Stimulated activated CD4-positive, alpha-beta T cell treated with anti-CD3 and anti-CD28 coated beads, TNF-alpha, amount 100 ng/mL, for 4 hours (primary cell): ENCODE results near the gene RAD51AP1.

Experiments used
- DNase-seq, 3 experiments: peaks; one replicate each; pipeline ENCODE4 v3.0.0-alpha.2; 2020; ENCODE audit warnings: low read depth in 3 of 3

The RAD51AP1 gene

GRCh38 chr12:4545195-4545594 is 6.5 kb downstream of the RAD51AP1 start:
- DNase-seq, result no peak

GRCh38 chr12:4552191-4552590 is 13.5 kb downstream of the RAD51AP1 start:
- no peak for DNase-seq

GRCh38 chr12:4553943-4554342 is 15.3 kb downstream of the RAD51AP1 start:
- DNase-seq, result no peak

GRCh38 chr12:4555804-4556203 is 17.1 kb downstream of the RAD51AP1 start:
- DNase-seq, result no peak

GRCh38 chr12:4556735-4557530 is 18.2 kb downstream of the RAD51AP1 start:
- no peak for DNase-seq

- DNase-seq, result no peak
Observed at GRCh38 chr12:4557586-4557985, 18.9 kb downstream of the RAD51AP1 start.

- DNase-seq, result no peak
Observed at GRCh38 chr12:4558171-4558570, 19.5 kb downstream of the RAD51AP1 start.

- DNase-seq, result no peak
Observed at GRCh38 chr12:4562034-4562657, 23.5 kb downstream of the RAD51AP1 start, which contains the start of gene DYRK4. Gene DYRK4 (plus strand): TSS chr12:4562208. CDS start chr12:4562246, 38 bp downstream.

- no peak for DNase-seq
Observed at GRCh38 chr12:4563336-4563735, 24.6 kb downstream of the RAD51AP1 start.

GRCh38 chr12:4564818-4565217 is 26.1 kb downstream of the RAD51AP1 start:
- DNase-seq, result no peak

GRCh38 chr12:4566474-4566873 is 27.8 kb downstream of the RAD51AP1 start:
- DNase-seq, result no peak

GRCh38 chr12:4567073-4567881 is 28.6 kb downstream of the RAD51AP1 start:
- no peak for DNase-seq

- DNase-seq, result no peak
Observed at GRCh38 chr12:4569261-4569660, 30.6 kb downstream of the RAD51AP1 start.

GRCh38 chr12:4572680-4573079 is 34.0 kb downstream of the RAD51AP1 start:
- no peak for DNase-seq

GRCh38 chr12:4579305-4580102 is 40.8 kb downstream of the RAD51AP1 start:
- no peak for DNase-seq

GRCh38 chr12:4580281-4580688 is 41.6 kb downstream of the RAD51AP1 start:
- no peak for DNase-seq

GRCh38 chr12:4584281-4584680 is 45.6 kb downstream of the RAD51AP1 start:
- no peak for DNase-seq

GRCh38 chr12:4584896-4585295 is 46.2 kb downstream of the RAD51AP1 start:
- no peak for DNase-seq

GRCh38 chr12:4586500-4586899 is 47.8 kb downstream of the RAD51AP1 start:
- no peak for DNase-seq

GRCh38 chr12:4587108-4587507 is 48.4 kb downstream of the RAD51AP1 start:
- DNase-seq, result no peak

- DNase-seq, result no peak
Observed at GRCh38 chr12:4588916-4589315, 50.2 kb downstream of the RAD51AP1 start.

- DNase-seq, result no peak
Observed at GRCh38 chr12:4589941-4590340, 51.3 kb downstream of the RAD51AP1 start.
